Type B pancreatic cell (in vitro differentiated cells): Measurements from ENCODE around the gene DRD4. TPM values are rescaled to one million over a fixed set of nuclear protein-coding genes. Genes with fewer than 3 reads are reported as not detected.

Experiments used
- DNase-seq: peaks from one replicate; pipeline ENCODE4 v3.0.0; 2021; ENCODE audit warnings: mixed read lengths; ENCODE audit not compliant: unreplicated experiment; ENCODE audit errors: extremely low spot score
- H3K27ac Mint-ChIP-seq: 2 replicates; pipeline ENCODE4 v1.8.0; 2021; ENCODE audit warnings: mild to moderate bottlenecking, mixed read lengths
- H3K27me3 Mint-ChIP-seq: 2 replicates; pipeline ENCODE4 v1.8.0; 2021; ENCODE audit warnings: mixed read lengths
- H3K36me3 Mint-ChIP-seq: 2 replicates; pipeline ENCODE4 v1.8.0; 2021; ENCODE audit warnings: mixed read lengths
- H3K4me1 Mint-ChIP-seq: one replicate; pipeline ENCODE4 v1.8.0; 2021; ENCODE audit warnings: mixed read lengths; ENCODE audit not compliant: unreplicated experiment
- H3K4me3 Mint-ChIP-seq: 2 replicates; pipeline ENCODE4 v1.8.0; 2021; ENCODE audit warnings: mild to moderate bottlenecking, mixed read lengths
- H3K9me3 Mint-ChIP-seq: 2 replicates; pipeline ENCODE4 v1.8.0; 2021; ENCODE audit warnings: mixed read lengths
- total RNA-seq: library from RNA; stranded (reverse); gene quantifications from 2 replicates; pipeline ENCODE4 v1.2.1, GENCODE V29; 2021; ENCODE audit warnings: low replicate concordance
- TF ChIP-seq, protein P1 (sequence below): fragments of 200-600 bp; sonication (generic); conservative IDR thresholded peaks from 2 replicates; pipeline ENCODE4 v1.5.0; 2021; ENCODE audit warnings: antibody characterized with exemption, mild to moderate bottlenecking

DRD4 gene
- total RNA-seq, 1 donor from 2014 or later: 1.2 TPM

DNA sequence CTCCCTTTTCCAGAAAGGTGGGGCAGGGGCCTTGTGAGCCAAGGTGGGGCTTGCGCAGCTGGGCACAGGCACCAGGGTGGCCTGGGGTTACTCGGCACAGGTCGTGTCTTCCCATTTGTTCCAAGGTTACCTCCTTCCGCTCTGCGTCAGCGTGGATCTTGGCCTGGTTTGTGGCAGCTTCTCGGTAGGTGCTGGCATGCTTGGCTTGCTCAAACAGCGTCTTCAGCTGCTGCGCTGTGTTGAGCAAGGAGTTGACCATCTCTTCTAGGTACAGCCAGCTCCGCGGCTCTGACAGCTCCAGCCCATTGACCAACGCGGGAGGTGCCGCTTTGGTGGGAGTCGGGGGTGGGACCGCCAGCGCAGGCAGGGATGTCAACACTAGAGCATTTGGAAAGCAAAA, 37.3 kb downstream of the DRD4 start:
- Mint-ChIP-seq H3K4me3 (no peak overlapping the region), H3K27me3 (no peaks in the 10 kb centered on the region), H3K27ac (no peak overlapping the region), H3K36me3 (peaks cover 19% of the 10 kb centered on the region), H3K9me3 (no peaks in the 10 kb centered on the region), H3K4me1 (no peaks in the 10 kb centered on the region)
- DNase-seq: no peak
- TF ChIP-seq, protein P1, sequence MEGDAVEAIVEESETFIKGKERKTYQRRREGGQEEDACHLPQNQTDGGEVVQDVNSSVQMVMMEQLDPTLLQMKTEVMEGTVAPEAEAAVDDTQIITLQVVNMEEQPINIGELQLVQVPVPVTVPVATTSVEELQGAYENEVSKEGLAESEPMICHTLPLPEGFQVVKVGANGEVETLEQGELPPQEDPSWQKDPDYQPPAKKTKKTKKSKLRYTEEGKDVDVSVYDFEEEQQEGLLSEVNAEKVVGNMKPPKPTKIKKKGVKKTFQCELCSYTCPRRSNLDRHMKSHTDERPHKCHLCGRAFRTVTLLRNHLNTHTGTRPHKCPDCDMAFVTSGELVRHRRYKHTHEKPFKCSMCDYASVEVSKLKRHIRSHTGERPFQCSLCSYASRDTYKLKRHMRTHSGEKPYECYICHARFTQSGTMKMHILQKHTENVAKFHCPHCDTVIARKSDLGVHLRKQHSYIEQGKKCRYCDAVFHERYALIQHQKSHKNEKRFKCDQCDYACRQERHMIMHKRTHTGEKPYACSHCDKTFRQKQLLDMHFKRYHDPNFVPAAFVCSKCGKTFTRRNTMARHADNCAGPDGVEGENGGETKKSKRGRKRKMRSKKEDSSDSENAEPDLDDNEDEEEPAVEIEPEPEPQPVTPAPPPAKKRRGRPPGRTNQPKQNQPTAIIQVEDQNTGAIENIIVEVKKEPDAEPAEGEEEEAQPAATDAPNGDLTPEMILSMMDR: no peak

DNA sequence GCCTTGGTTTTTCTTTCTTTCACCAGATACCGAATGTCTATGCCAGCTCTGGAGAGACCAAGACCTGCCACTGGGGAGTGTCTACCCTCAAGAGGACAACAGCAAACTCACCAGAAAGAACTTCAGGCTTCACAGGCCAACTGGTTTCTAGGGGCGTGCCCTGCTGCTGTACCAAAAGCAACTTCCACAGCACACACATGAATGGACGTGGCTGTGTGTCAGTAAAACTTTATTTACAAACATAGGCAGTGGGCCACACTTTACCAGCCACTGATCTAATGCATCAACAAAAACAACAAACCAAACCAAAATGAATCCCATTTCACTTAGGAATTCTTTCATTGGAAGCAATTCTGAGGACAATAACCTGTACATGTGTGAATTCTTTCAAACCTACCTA, 41.2 kb downstream of the DRD4 start:
- no peak overlapping the region for H3K4me3 Mint-ChIP-seq
- H3K27ac Mint-ChIP-seq: no peak overlapping the region
- peaks cover 25% of the 10 kb centered on the region for H3K36me3 Mint-ChIP-seq
- H3K4me1 Mint-ChIP-seq: no peaks in the 10 kb centered on the region
- H3K27me3 Mint-ChIP-seq: no peaks in the 10 kb centered on the region
- DNase-seq: no peak
- TF ChIP-seq, protein P1: no peak
- no peaks in the 10 kb centered on the region for H3K9me3 Mint-ChIP-seq

DNA sequence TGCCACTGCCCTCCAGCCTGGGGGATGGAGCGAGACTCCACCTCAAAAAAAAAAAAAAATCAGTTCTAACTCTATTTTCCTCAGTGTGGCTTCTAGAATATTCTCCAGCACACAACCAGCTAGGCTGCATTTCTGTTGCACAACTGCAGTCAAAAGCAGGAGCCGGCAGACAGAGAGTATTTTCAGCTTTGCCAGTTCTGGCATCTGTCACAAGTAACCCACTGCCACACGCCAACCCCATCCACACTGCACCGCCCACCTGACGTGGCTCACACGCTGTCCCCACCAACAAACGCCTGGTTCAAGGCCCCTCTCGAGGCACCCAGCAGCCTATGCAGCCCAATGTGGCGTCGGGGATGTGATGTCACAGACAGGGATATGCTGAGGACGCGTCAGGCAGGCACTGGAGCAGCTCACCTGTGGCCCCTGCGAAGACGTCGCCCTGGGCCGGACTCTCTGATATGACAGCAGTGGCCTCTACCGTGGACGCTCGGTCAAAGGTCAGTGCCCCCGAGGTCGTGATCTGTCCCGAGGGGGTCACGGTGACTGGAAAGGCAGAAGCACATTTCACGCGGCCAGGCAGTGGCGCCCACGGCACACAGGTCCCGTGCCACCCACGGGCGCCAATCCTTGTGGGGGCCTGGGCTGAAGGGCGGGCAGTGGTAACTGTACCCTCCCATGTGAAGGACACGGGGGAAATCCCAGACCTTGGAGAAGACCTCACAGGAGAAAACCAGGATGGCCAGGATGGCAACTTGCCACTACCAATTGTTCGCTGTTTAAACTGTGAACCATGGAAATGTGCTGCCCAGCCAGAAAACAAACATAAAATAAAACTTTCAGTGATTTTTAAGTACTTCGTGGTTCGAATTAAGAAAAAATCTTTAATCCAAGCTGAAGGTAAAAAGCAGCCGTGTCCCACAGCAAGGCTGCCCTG, 42.5 kb downstream of the DRD4 start:
- H3K36me3 Mint-ChIP-seq: peaks cover 27% of the 10 kb centered on the region
- H3K27me3 Mint-ChIP-seq: no peaks in the 10 kb centered on the region
- TF ChIP-seq, protein P1: no peak
- H3K4me3 Mint-ChIP-seq: no peak overlapping the region
- no peaks in the 10 kb centered on the region for H3K9me3 Mint-ChIP-seq
- DNase-seq: no peak
- no peak overlapping the region for H3K27ac Mint-ChIP-seq
- H3K4me1 Mint-ChIP-seq: no peaks in the 10 kb centered on the region

DNA sequence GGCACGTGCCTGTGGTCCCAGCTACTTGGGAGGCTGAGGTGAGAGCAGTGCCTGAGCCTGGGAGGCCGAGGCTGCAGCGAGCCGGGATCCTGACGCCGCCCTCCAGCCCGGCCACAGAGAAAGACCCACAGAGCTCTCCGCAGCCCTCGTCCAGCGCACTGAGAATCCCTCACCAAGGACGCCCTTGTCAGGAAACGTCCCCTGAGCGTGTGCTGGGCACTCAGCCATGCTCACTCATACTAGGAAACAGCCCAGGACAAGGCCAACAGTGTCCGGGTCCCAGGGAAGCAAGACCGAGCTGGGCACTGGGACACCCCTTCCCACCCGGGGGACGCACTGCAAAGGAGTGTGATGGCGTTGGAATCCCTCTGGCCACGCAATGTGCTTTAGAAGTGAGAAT, 43.4 kb downstream of the DRD4 start:
- no peak for DNase-seq
- no peak overlapping the region for H3K4me3 Mint-ChIP-seq
- no peaks in the 10 kb centered on the region for H3K4me1 Mint-ChIP-seq
- TF ChIP-seq, protein P1: no peak
- H3K36me3 Mint-ChIP-seq: peaks cover 27% of the 10 kb centered on the region
- no peak overlapping the region for H3K27ac Mint-ChIP-seq
- H3K9me3 Mint-ChIP-seq: no peaks in the 10 kb centered on the region
- no peaks in the 10 kb centered on the region for H3K27me3 Mint-ChIP-seq

DNA sequence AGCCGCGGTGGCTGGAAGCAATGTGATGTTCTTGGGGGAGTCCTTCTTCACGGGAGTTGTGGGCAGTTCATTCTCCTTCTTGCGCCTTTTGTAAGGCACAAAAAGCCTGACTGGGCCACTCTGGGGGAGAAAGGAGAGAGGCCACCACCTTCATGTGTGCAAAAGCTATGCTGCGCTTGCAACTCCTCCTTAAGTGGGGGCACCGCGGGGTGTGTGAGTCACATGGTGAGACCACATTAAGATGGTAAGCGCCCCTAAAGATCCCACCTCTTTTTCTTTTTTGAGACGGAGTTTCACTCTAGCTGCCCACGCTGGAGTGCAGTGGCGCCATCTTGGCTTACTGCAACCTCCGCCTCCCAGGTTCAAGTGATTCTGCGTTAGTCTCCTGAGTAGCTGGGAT, 43.9 kb downstream of the DRD4 start:
- Mint-ChIP-seq H3K4me1 (no peaks in the 10 kb centered on the region), H3K27me3 (no peaks in the 10 kb centered on the region), H3K4me3 (no peak overlapping the region), H3K36me3 (peaks cover 27% of the 10 kb centered on the region), H3K27ac (no peak overlapping the region), H3K9me3 (no peaks in the 10 kb centered on the region)
- no peak for DNase-seq
- TF ChIP-seq, protein P1: no peak
